HG02678 (cell line): ENCODE data around the gene ITPK1.
"Not testable (repeated sequence)": the region's sequence is repeated elsewhere in the genome, so short reads cannot be mapped to it uniquely, and the experiment has no call there.

Experiments
- ATAC-seq: cut with Tn5 transposase; IDR thresholded peaks from one replicate; pipeline ENCODE4 v1.9.1; 2021; ENCODE audit warnings: mild to moderate bottlenecking, moderate library complexity; ENCODE audit not compliant: unreplicated experiment

ITPK1 gene

GRCh38 chr14:93062890-93063289 is 52.8 kb downstream of the ITPK1 start:
- ATAC-seq = no peak

GRCh38 chr14:93062013-93062412 is 53.7 kb downstream of the ITPK1 start:
- not testable (repeated sequence) for ATAC-seq

- ATAC-seq = peak; percentile 31
Observed at GRCh38 chr14:93061380-93062012, 54.2 kb downstream of the ITPK1 start.

GRCh38 chr14:93060841-93061240 is 54.9 kb downstream of the ITPK1 start:
- no peak for ATAC-seq

- no peak for ATAC-seq
Observed at GRCh38 chr14:93059917-93060545, 55.7 kb downstream of the ITPK1 start.

- ATAC-seq = no peak
Observed at GRCh38 chr14:93059260-93059659, 56.5 kb downstream of the ITPK1 start.

GRCh38 chr14:93057586-93058280 is 58.0 kb downstream of the ITPK1 start:
- no peak for ATAC-seq

- ATAC-seq = no peak
Observed at GRCh38 chr14:93056840-93057585, 58.7 kb downstream of the ITPK1 start.

GRCh38 chr14:93056166-93056839 is 59.4 kb downstream of the ITPK1 start:
- ATAC-seq = no peak

GRCh38 chr14:93055651-93056115 is 60.0 kb downstream of the ITPK1 start:
- no peak for ATAC-seq

- ATAC-seq = no peak
Observed at GRCh38 chr14:93054876-93055275, 60.8 kb downstream of the ITPK1 start.

- no peak for ATAC-seq
Observed at GRCh38 chr14:93054006-93054405, 61.7 kb downstream of the ITPK1 start.

- ATAC-seq = no peak
Observed at GRCh38 chr14:93051600-93052546, 63.9 kb downstream of the ITPK1 start.

- no peak for ATAC-seq
Observed at GRCh38 chr14:93050761-93051160, 65.0 kb downstream of the ITPK1 start.

GRCh38 chr14:93049867-93050331 is 65.8 kb downstream of the ITPK1 start:
- ATAC-seq = no peak

GRCh38 chr14:93049315-93049714 is 66.4 kb downstream of the ITPK1 start:
- ATAC-seq = no peak

GRCh38 chr14:93048843-93049242 is 66.9 kb downstream of the ITPK1 start:
- no peak for ATAC-seq

GRCh38 chr14:93047661-93048060 is 68.1 kb downstream of the ITPK1 start:
- ATAC-seq = no peak

- ATAC-seq = no peak
Observed at GRCh38 chr14:93047157-93047556, 68.6 kb downstream of the ITPK1 start.

- ATAC-seq = no peak
Observed at GRCh38 chr14:93046705-93047050, 69.0 kb downstream of the ITPK1 start.
